OCI-LY7 (cell line): Measurements from ENCODE around the gene NFIA. TPM values are rescaled to one million over a fixed set of nuclear protein-coding genes. Genes with fewer than 3 reads are reported as not detected.

Source experiments
- BruUV-seq: library from RNA; stranded (reverse); fragments of 400-500 nt; replicated peaks from 2 replicates; lab custom pipeline; 2021; lab: Mats Ljungman, UMichigan
- CTCF ChIA-PET: fragments of 300-600 bp; sonication (Branson Sonifier 250); formaldehyde crosslinking; loops from one replicate; lab custom pipeline; 2022; ENCODE audit warnings: antibody characterized with exemption; ENCODE audit not compliant: unreplicated experiment; lab: Charles Lee
- POLR2A ChIA-PET: fragments of 300-600 bp; sonication (Branson Sonifier 250); formaldehyde crosslinking; loops from one replicate; lab custom pipeline; 2022; ENCODE audit warnings: antibody characterized with exemption; lab: Charles Lee
- DNase-seq: peaks from one replicate; pipeline ENCODE4 v3.0.0-alpha.2; 2015; ENCODE audit warnings: low spot score
- H2AFZ ChIP-seq: fragments of 200-600 bp; sonication (generic), shearing (Covaris generic); 2 replicates; pipeline ENCODE4 v1.6.1; 2014; ENCODE audit warnings: mild to moderate bottlenecking, antibody characterized with exemption, low read length, moderate library complexity
- H3K27ac ChIP-seq: fragments of 200-600 bp; sonication (generic); 2 replicates; pipeline ENCODE4 v1.5.1; 2014; ENCODE audit warnings: mixed run types, low read depth, mild to moderate bottlenecking, moderate library complexity, low read length, inconsistent platforms; ENCODE audit not compliant: poor library complexity, severe bottlenecking
- H3K36me3 ChIP-seq: fragments of 200-600 bp; sonication (generic); 2 replicates; pipeline ENCODE4 v1.6.1; 2014; ENCODE audit warnings: mild to moderate bottlenecking, antibody characterized with exemption, low read length, moderate library complexity, mixed read lengths; ENCODE audit not compliant: insufficient read depth
- H3K4me1 ChIP-seq: fragments of 200-600 bp; sonication (generic); 2 replicates; pipeline ENCODE4 v1.5.1; 2014; ENCODE audit warnings: mild to moderate bottlenecking, low read length; ENCODE audit not compliant: insufficient read depth, poor library complexity, severe bottlenecking
- H3K4me2 ChIP-seq: fragments of 200-600 bp; sonication (generic); 2 replicates; pipeline ENCODE4 v1.6.1; 2014; ENCODE audit warnings: mild to moderate bottlenecking, low read length
- H3K4me3 ChIP-seq: fragments of 200-600 bp; sonication (generic); 2 replicates; pipeline ENCODE4 v1.5.1; 2014; ENCODE audit warnings: mild to moderate bottlenecking, low read depth, low read length; ENCODE audit not compliant: poor library complexity, severe bottlenecking
- H3K79me2 ChIP-seq: fragments of 200-600 bp; sonication (generic); 2 replicates; pipeline ENCODE4 v1.6.1; 2016; ENCODE audit warnings: low read depth, mild to moderate bottlenecking, low read length, moderate library complexity, mixed read lengths; ENCODE audit not compliant: insufficient read depth
- H3K9me2 ChIP-seq: fragments of 200-600 bp; sonication (generic); 2 replicates; pipeline ENCODE4 v1.6.1; 2016; ENCODE audit warnings: mild to moderate bottlenecking, low read length, mixed read lengths; ENCODE audit not compliant: insufficient read depth
- H3K9me3 ChIP-seq: fragments of 200-600 bp; sonication (generic); 2 replicates; pipeline ENCODE4 v1.6.1; 2014; ENCODE audit warnings: mild to moderate bottlenecking, mixed run types, low read length, mixed read lengths
- H4K20me1 ChIP-seq: fragments of 200-600 bp; sonication (generic); 2 replicates; pipeline ENCODE4 v1.6.1; 2014; ENCODE audit warnings: mild to moderate bottlenecking, antibody characterized with exemption, low read length, moderate library complexity, mixed read lengths; ENCODE audit not compliant: insufficient read depth
- EZH2phosphoT487 ChIP-seq: fragments of 200-600 bp; sonication (generic); IDR thresholded peaks from 2 replicates; pipeline ENCODE4 v1.6.1; 2018; ENCODE audit warnings: low read depth, borderline replicate concordance, mild to moderate bottlenecking, mixed run types, antibody characterized with exemption, low read length, moderate library complexity, mixed read lengths
- intact Hi-C: fragments of 100-400 bp; cut with micrococcal nuclease; formaldehyde crosslinking; loops from one replicate; pipeline ENCODE4 v1.10.0; 2022; ENCODE audit not compliant: unreplicated experiment
- total RNA-seq, 2 experiments: library from RNA; depleted of rRNA in 1 of 2; stranded (reverse); fragments of >200 nt in 1 of 2; shearing (Covaris generic) in 1 of 2; gene quantifications; 2 replicates each; pipeline ENCODE4 v1.2.3, GENCODE V29; 2014 to 2022
- TF ChIP-seq, protein P1 (sequence below): fragments of 200-600 bp; sonication (generic); conservative IDR thresholded peaks from 2 replicates; pipeline ENCODE4 v1.5.1; 2014; ENCODE audit warnings: mild to moderate bottlenecking, antibody characterized with exemption, low read length, moderate library complexity, mixed read lengths

NFIA gene
- total RNA-seq, 2 experiments from 2014 or later, result 2.8 to 18.8 TPM

DNA sequence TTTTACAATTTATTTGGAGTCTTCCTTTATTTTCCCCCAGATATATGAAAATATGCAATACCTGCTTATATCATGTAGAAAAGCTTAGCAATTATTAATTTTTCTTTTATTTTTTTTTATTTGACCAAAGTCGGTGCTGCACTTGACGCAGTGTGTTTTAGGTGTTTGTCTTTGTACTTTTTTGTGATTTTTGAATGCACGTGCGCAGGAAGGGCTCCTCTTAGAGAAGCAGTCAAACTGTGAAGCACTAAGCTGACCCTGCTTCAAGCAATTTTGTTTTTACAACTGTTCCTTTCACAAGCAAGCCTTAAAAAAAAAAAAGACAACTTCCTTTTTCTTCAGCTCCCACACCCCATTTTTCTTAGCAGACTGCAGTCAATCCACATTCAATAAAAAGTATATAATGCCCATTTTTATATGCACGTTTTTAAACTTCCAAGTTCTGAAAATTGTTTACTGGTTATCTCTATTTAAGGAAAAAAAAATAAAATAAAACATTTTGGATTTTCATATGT lies 375.2 kb downstream of the NFIA start:
- H3K36me3 ChIP-seq, result no peaks in the 10 kb centered on the region
- no peak overlapping the region for H3K4me2 ChIP-seq
- peaks cover 6% of the 10 kb centered on the region for H3K4me1 ChIP-seq
- no peaks in the 10 kb centered on the region for H3K9me2 ChIP-seq
- POLR2A ChIA-PET, result no interaction called here
- H2AFZ ChIP-seq, result no peak overlapping the region
- H4K20me1 ChIP-seq, result no peaks in the 10 kb centered on the region
- intact Hi-C loops, result no loop called here
- CTCF ChIA-PET, result no interaction called here
- H3K27ac ChIP-seq, result no peak overlapping the region
- no peaks in the 10 kb centered on the region for H3K9me3 ChIP-seq
- H3K79me2 ChIP-seq, result no peaks in the 10 kb centered on the region
- TF ChIP-seq, protein P1, sequence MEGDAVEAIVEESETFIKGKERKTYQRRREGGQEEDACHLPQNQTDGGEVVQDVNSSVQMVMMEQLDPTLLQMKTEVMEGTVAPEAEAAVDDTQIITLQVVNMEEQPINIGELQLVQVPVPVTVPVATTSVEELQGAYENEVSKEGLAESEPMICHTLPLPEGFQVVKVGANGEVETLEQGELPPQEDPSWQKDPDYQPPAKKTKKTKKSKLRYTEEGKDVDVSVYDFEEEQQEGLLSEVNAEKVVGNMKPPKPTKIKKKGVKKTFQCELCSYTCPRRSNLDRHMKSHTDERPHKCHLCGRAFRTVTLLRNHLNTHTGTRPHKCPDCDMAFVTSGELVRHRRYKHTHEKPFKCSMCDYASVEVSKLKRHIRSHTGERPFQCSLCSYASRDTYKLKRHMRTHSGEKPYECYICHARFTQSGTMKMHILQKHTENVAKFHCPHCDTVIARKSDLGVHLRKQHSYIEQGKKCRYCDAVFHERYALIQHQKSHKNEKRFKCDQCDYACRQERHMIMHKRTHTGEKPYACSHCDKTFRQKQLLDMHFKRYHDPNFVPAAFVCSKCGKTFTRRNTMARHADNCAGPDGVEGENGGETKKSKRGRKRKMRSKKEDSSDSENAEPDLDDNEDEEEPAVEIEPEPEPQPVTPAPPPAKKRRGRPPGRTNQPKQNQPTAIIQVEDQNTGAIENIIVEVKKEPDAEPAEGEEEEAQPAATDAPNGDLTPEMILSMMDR, result no peak
- no peak for TF ChIP-seq EZH2phosphoT487
- no peak for DNase-seq
- no TSS peak for BruUV-seq
- no peak overlapping the region for H3K4me3 ChIP-seq

DNA sequence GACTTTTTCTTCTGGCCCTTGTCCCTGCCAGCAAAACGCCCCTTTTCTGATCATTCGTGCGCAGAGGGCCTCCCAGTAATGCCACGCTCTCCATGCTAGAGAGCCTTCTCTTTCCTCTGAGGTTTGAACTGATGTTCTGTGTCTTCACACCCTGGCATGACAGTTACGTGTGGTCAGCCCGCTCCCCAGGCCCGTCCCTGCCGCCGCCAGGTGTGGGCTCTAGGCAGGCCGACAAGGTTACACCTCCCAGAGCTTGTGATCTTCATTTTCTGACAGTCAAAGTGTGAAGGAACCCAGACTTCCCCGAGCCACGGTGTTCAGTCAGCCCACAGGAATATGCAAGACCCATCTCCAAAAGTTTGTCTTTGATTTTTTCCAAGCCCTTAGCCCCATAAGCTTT lies 377.0 kb downstream of the NFIA start:
- ChIA-PET CTCF (no interaction called here), POLR2A (interaction anchor here (0.6 kb wide), 1 partner anchor 254 kb away, joined by 9 read pairs; no protein-coding TSS in a partner anchor)
- no peaks in the 10 kb centered on the region for H3K79me2 ChIP-seq
- DNase-seq, result no peak
- no peak for TF ChIP-seq EZH2phosphoT487
- TF ChIP-seq, protein P1, result no peak
- H4K20me1 ChIP-seq, result no peaks in the 10 kb centered on the region
- H3K27ac ChIP-seq, result no peak overlapping the region
- intact Hi-C loops, result no loop called here
- H3K4me1 ChIP-seq, result no peaks in the 10 kb centered on the region
- no peak overlapping the region for H3K4me2 ChIP-seq
- no peaks in the 10 kb centered on the region for H3K36me3 ChIP-seq
- BruUV-seq, result no TSS peak
- H2AFZ ChIP-seq, result no peak overlapping the region
- H3K9me3 ChIP-seq, result no peaks in the 10 kb centered on the region
- H3K4me3 ChIP-seq, result no peak overlapping the region
- H3K9me2 ChIP-seq, result no peaks in the 10 kb centered on the region

DNA sequence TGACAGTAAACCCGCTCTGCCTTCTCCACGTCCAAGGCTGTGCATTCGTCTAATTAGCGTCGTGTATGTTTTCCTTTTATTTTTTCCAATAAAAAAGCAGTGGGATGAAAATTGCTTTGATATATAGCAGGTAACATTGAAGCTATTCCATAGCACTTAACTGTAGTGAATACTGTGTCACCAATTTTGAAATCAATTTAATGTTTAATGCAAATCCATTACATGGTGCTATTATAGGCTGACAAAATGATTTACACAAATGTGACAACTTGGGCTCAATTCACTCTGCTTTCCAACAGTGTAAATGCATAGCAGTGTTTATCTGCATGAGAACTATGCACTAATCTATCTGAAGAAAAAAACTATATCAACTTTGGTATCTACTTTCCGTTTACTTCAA lies 377.8 kb downstream of the NFIA start:
- no peak overlapping the region for H2AFZ ChIP-seq
- no peaks in the 10 kb centered on the region for H4K20me1 ChIP-seq
- H3K79me2 ChIP-seq, result no peaks in the 10 kb centered on the region
- no peaks in the 10 kb centered on the region for H3K4me1 ChIP-seq
- H3K9me3 ChIP-seq, result no peaks in the 10 kb centered on the region
- intact Hi-C loops, result no loop called here
- H3K27ac ChIP-seq, result no peak overlapping the region
- POLR2A ChIA-PET, result interaction anchor here (0.8 kb wide), 1 partner anchor 9 kb away, joined by 3 read pairs; no protein-coding TSS in a partner anchor
- no peak for DNase-seq
- H3K4me3 ChIP-seq, result no peak overlapping the region
- H3K9me2 ChIP-seq, result no peaks in the 10 kb centered on the region
- no peaks in the 10 kb centered on the region for H3K36me3 ChIP-seq
- TF ChIP-seq, protein P1, result no peak
- TF ChIP-seq EZH2phosphoT487, result no peak
- H3K4me2 ChIP-seq, result no peak overlapping the region
- CTCF ChIA-PET, result no interaction called here
- no TSS peak for BruUV-seq
